ENCODE data around the gene B4GALT6. TPM values are rescaled to one million over a fixed set of nuclear protein-coding genes. Genes with fewer than 3 reads are reported as not detected.

B4GALT6 gene
- total and polyA plus RNA-seq, 7 experiments from 2014 or later, result 0.11 to 2.7 (median 1.2) TPM

GRCh38 chr18:31590570-31590969, 93.8 kb downstream of the B4GALT6 start:
- CTCF ChIA-PET, result no interaction called here
- intact Hi-C loops (cut with micrococcal nuclease), result no loop called here
- Mint-ChIP-seq H3K4me1 (peaks cover 0 to 2% (median 0%) of the 10 kb centered on the region in 7 donors), H3K27ac (no peak overlapping the region), H3K36me3 (no peaks in the 10 kb centered on the region), H3K9me3 (peaks cover 0 to 7% (median 0%) of the 10 kb centered on the region in 11 donors), H3K27me3 (peaks cover 0 to 17% (median 8%) of the 10 kb centered on the region in 5 donors), H3K4me3 (no peak overlapping the region)
- H3K27ac ChIP-seq (ENCODE audit: low read depth, low read length), result no peak overlapping the region
- DNase-seq (no peak), ATAC-seq (no peak)
- H3K27me3 ChIP-seq (ENCODE audit: control insufficient read depth in 2 of 2, insufficient read depth in 2 of 2, low read length in 2 of 2), result no peaks in the 10 kb centered on the region
- H3K36me3 ChIP-seq (ENCODE audit: control insufficient read depth in 2 of 3, insufficient read depth in 3 of 3, low read length in 3 of 3), result no peaks in the 10 kb centered on the region
- POLR2A ChIA-PET, result no interaction called here
- H3K9me3 ChIP-seq (ENCODE audit: control insufficient read depth in 2 of 3, low read length in 3 of 3), result no peaks in the 10 kb centered on the region
- no peaks in the 10 kb centered on the region for H3K4me1 ChIP-seq (ENCODE audit: control insufficient read depth in 2 of 2, insufficient read depth in 2 of 2, low read length in 2 of 2)
- no peak overlapping the region for H3K4me3 ChIP-seq (ENCODE audit: low read length)

- peaks cover 0 to 2% (median 0%) of the 10 kb centered on the region in 7 donors for H3K4me1 Mint-ChIP-seq
- no peak overlapping the region for H3K4me3 Mint-ChIP-seq
- Histone ChIP-seq H3K4me1 (ENCODE audit: control insufficient read depth in 2 of 2, insufficient read depth in 2 of 2, low read length in 2 of 2) (no peaks in the 10 kb centered on the region), H3K9me3 (ENCODE audit: control insufficient read depth in 2 of 3, low read length in 3 of 3) (no peaks in the 10 kb centered on the region), H3K4me3 (ENCODE audit: low read length) (no peak overlapping the region), H3K27me3 (ENCODE audit: control insufficient read depth in 2 of 2, insufficient read depth in 2 of 2, low read length in 2 of 2) (no peaks in the 10 kb centered on the region), H3K27ac (ENCODE audit: low read depth, low read length) (no peak overlapping the region), H3K36me3 (ENCODE audit: control insufficient read depth in 2 of 3, insufficient read depth in 3 of 3, low read length in 3 of 3) (no peaks in the 10 kb centered on the region)
- H3K36me3 Mint-ChIP-seq, result no peaks in the 10 kb centered on the region
- intact Hi-C loops (cut with micrococcal nuclease), result no loop called here
- DNase-seq, result no peak
- peaks cover 0 to 7% (median 0%) of the 10 kb centered on the region in 11 donors for H3K9me3 Mint-ChIP-seq
- ChIA-PET CTCF (no interaction called here), POLR2A (no interaction called here)
- H3K27ac Mint-ChIP-seq, result no peak overlapping the region
- H3K27me3 Mint-ChIP-seq, result peaks cover 0 to 17% (median 5%) of the 10 kb centered on the region in 5 donors
- ATAC-seq, result no peak
Observed at GRCh38 chr18:31587529-31587928, 96.9 kb downstream of the B4GALT6 start.

- POLR2A ChIA-PET, result no interaction called here
Observed at GRCh38 chr18:31586616-31587015, 97.8 kb downstream of the B4GALT6 start.

GRCh38 chr18:31585991-31586390, 98.4 kb downstream of the B4GALT6 start:
- CTCF ChIA-PET, result no interaction called here
- H3K27me3 Mint-ChIP-seq, result peaks cover 0 to 8% (median 5%) of the 10 kb centered on the region in 5 donors
- POLR2A ChIA-PET, result no interaction called here

More at GRCh38 chr18:31586616-31587015, 97.8 kb downstream of the B4GALT6 start:
- Mint-ChIP-seq H3K27ac (no peak overlapping the region), H3K4me3 (no peak overlapping the region), H3K9me3 (peaks cover 0 to 7% (median 0%) of the 10 kb centered on the region in 11 donors), H3K4me1 (peaks cover 0 to 2% (median 0%) of the 10 kb centered on the region in 7 donors), H3K27me3 (peaks cover 0 to 12% (median 5%) of the 10 kb centered on the region in 5 donors), H3K36me3 (no peaks in the 10 kb centered on the region)
- Histone ChIP-seq H3K4me1 (ENCODE audit: control insufficient read depth in 2 of 2, insufficient read depth in 2 of 2, low read length in 2 of 2) (no peaks in the 10 kb centered on the region), H3K9me3 (ENCODE audit: control insufficient read depth in 2 of 3, low read length in 3 of 3) (no peaks in the 10 kb centered on the region), H3K27ac (ENCODE audit: low read depth, low read length) (no peak overlapping the region), H3K27me3 (ENCODE audit: control insufficient read depth in 2 of 2, insufficient read depth in 2 of 2, low read length in 2 of 2) (no peaks in the 10 kb centered on the region), H3K4me3 (ENCODE audit: low read length) (no peak overlapping the region), H3K36me3 (ENCODE audit: control insufficient read depth in 2 of 3, insufficient read depth in 3 of 3, low read length in 3 of 3) (no peaks in the 10 kb centered on the region)
- no peak for ATAC-seq
- CTCF ChIA-PET, result no interaction called here
- DNase-seq, result no peak
- intact Hi-C loops (cut with micrococcal nuclease), result no loop called here

GRCh38 chr18:31583185-31583854, 101.1 kb downstream of the B4GALT6 start:
- peaks cover 0 to 4% (median 0%) of the 10 kb centered on the region in 5 donors for H3K27me3 Mint-ChIP-seq
- peaks cover 0 to under 1% (median 0%) of the 10 kb centered on the region in 11 donors for H3K9me3 Mint-ChIP-seq
- H3K27ac ChIP-seq (ENCODE audit: low read depth, low read length), result no peak overlapping the region
- intact Hi-C loops (cut with micrococcal nuclease), result no loop called here
- no peaks in the 10 kb centered on the region for H3K27me3 ChIP-seq (ENCODE audit: control insufficient read depth in 2 of 2, insufficient read depth in 2 of 2, low read length in 2 of 2)
- H3K4me1 Mint-ChIP-seq, result no peaks in the 10 kb centered on the region
- no peak overlapping the region for H3K4me3 ChIP-seq (ENCODE audit: low read length)
- no peak overlapping the region for H3K27ac Mint-ChIP-seq
- no peaks in the 10 kb centered on the region for H3K4me1 ChIP-seq (ENCODE audit: control insufficient read depth in 2 of 2, insufficient read depth in 2 of 2, low read length in 2 of 2)
- DNase-seq, result no peak
- H3K36me3 ChIP-seq (ENCODE audit: control insufficient read depth in 2 of 3, insufficient read depth in 3 of 3, low read length in 3 of 3), result no peaks in the 10 kb centered on the region
- POLR2A ChIA-PET, result no interaction called here
- no peaks in the 10 kb centered on the region for H3K9me3 ChIP-seq (ENCODE audit: control insufficient read depth in 2 of 3, low read length in 3 of 3)
- CTCF ChIA-PET, result no interaction called here
- H3K36me3 Mint-ChIP-seq, result no peaks in the 10 kb centered on the region
- H3K4me3 Mint-ChIP-seq, result no peak overlapping the region
- no peak for ATAC-seq

More at GRCh38 chr18:31585991-31586390, 98.4 kb downstream of the B4GALT6 start:
- peaks cover 0 to 2% (median 0%) of the 10 kb centered on the region in 7 donors for H3K4me1 Mint-ChIP-seq
- Histone ChIP-seq H3K9me3 (ENCODE audit: control insufficient read depth in 2 of 3, low read length in 3 of 3) (no peaks in the 10 kb centered on the region), H3K36me3 (ENCODE audit: control insufficient read depth in 2 of 3, insufficient read depth in 3 of 3, low read length in 3 of 3) (no peaks in the 10 kb centered on the region), H3K27me3 (ENCODE audit: control insufficient read depth in 2 of 2, insufficient read depth in 2 of 2, low read length in 2 of 2) (no peaks in the 10 kb centered on the region), H3K4me1 (ENCODE audit: control insufficient read depth in 2 of 2, insufficient read depth in 2 of 2, low read length in 2 of 2) (no peaks in the 10 kb centered on the region), H3K27ac (ENCODE audit: low read depth, low read length) (no peak overlapping the region), H3K4me3 (ENCODE audit: low read length) (no peak overlapping the region)
- no peak overlapping the region for H3K4me3 Mint-ChIP-seq
- ATAC-seq (no peak), DNase-seq (no peak)
- peaks cover 0 to 7% (median 0%) of the 10 kb centered on the region in 11 donors for H3K9me3 Mint-ChIP-seq
- H3K27ac Mint-ChIP-seq, result no peak overlapping the region
- no peaks in the 10 kb centered on the region for H3K36me3 Mint-ChIP-seq
- intact Hi-C loops (cut with micrococcal nuclease), result no loop called here

GRCh38 chr18:31581498-31582197, 102.7 kb downstream of the B4GALT6 start:
- no peak for ATAC-seq
- POLR2A ChIA-PET, result no interaction called here
- CTCF ChIA-PET, result no interaction called here

GRCh38 chr18:31579375-31579774, 105.0 kb downstream of the B4GALT6 start:
- ATAC-seq (no peak), DNase-seq (no peak)
- no peaks in the 10 kb centered on the region for H3K4me1 Mint-ChIP-seq
- no peaks in the 10 kb centered on the region for H3K36me3 Mint-ChIP-seq
- Histone ChIP-seq H3K4me1 (ENCODE audit: control insufficient read depth in 2 of 2, insufficient read depth in 2 of 2, low read length in 2 of 2) (no peaks in the 10 kb centered on the region), H3K27ac (ENCODE audit: low read depth, low read length) (no peak overlapping the region), H3K9me3 (ENCODE audit: control insufficient read depth in 2 of 3, low read length in 3 of 3) (no peaks in the 10 kb centered on the region), H3K36me3 (ENCODE audit: control insufficient read depth in 2 of 3, insufficient read depth in 3 of 3, low read length in 3 of 3) (no peaks in the 10 kb centered on the region), H3K4me3 (ENCODE audit: low read length) (no peak overlapping the region), H3K27me3 (ENCODE audit: control insufficient read depth in 2 of 2, insufficient read depth in 2 of 2, low read length in 2 of 2) (no peaks in the 10 kb centered on the region)
- H3K27me3 Mint-ChIP-seq, result no peaks in the 10 kb centered on the region
- no peak overlapping the region for H3K4me3 Mint-ChIP-seq
- POLR2A ChIA-PET, result no interaction called here
- no peak overlapping the region for H3K27ac Mint-ChIP-seq
- intact Hi-C loops (cut with micrococcal nuclease), result no loop called here
- CTCF ChIA-PET, result no interaction called here
- H3K9me3 Mint-ChIP-seq, result no peaks in the 10 kb centered on the region

More at GRCh38 chr18:31581498-31582197, 102.7 kb downstream of the B4GALT6 start:
- Histone ChIP-seq H3K36me3 (ENCODE audit: control insufficient read depth in 2 of 3, insufficient read depth in 3 of 3, low read length in 3 of 3) (no peaks in the 10 kb centered on the region), H3K4me1 (ENCODE audit: control insufficient read depth in 2 of 2, insufficient read depth in 2 of 2, low read length in 2 of 2) (no peaks in the 10 kb centered on the region), H3K27me3 (ENCODE audit: control insufficient read depth in 2 of 2, insufficient read depth in 2 of 2, low read length in 2 of 2) (no peaks in the 10 kb centered on the region), H3K9me3 (ENCODE audit: control insufficient read depth in 2 of 3, low read length in 3 of 3) (no peaks in the 10 kb centered on the region), H3K27ac (ENCODE audit: low read depth, low read length) (no peak overlapping the region), H3K4me3 (ENCODE audit: low read length) (no peak overlapping the region)
- Mint-ChIP-seq H3K27ac (no peak overlapping the region), H3K4me1 (no peaks in the 10 kb centered on the region), H3K9me3 (no peaks in the 10 kb centered on the region), H3K27me3 (peaks cover 0 to 3% (median 0%) of the 10 kb centered on the region in 5 donors), H3K4me3 (no peak overlapping the region), H3K36me3 (no peaks in the 10 kb centered on the region)
- no peak for DNase-seq
- intact Hi-C loops (cut with micrococcal nuclease), result no loop called here
